Stimulated activated CD4-positive, alpha-beta T cell treated with anti-CD3 and anti-CD28 coated beads, Interleukin-15, amount 100 ng/mL, for 48 hours (primary cell): ENCODE measurements around the gene TBC1D14.
"Not testable (repeated sequence)": the region's sequence is repeated elsewhere in the genome, so short reads cannot be mapped to it uniquely, and the experiment has no call there.

Experiments
- DNase-seq, 2 donors: peaks; one replicate each; pipeline ENCODE4 v3.0.0-alpha.2; 2020; ENCODE audit warnings: low read depth in 2 of 2

The TBC1D14 gene

GRCh38 chr4:6890358-6890757, 19.3 kb upstream of the TBC1D14 start:
- no peak for DNase-seq

- DNase-seq = not testable (repeated sequence)
Measured at GRCh38 chr4:6890971-6891370, 18.7 kb upstream of the TBC1D14 start.

DNA sequence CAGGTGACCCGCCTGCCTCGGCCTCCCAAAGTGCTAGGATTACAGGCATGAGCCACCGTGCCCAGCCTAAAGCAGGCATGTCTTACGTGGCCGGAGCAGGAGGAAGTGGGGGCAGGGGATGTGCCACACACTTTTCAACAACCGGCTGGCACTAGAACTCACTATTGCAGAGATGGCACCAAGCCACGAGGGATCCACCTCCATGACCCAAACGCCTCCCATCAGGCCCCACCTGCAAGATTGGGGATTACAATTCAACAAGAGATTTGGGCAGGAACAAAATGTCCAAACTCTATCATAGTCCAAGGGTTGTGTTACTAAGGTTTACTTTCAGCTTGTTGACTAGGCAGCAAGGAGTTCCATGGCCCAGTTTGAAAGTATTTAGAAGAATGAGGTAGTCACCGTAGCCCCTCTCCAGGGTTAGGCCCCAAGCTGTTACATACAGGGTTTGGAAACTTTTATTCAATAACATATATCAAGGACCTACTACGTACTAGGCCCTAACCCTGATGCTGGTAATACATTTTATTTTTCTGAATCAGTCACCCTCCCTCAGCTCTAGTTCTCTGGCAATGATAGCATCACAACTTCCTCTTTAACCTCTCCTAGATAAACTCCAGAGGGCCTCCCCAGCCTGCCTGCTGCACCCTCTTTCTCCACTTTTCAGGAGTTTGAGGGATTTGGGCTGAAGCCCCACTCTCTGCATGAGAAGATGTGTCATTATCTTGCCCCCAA, 18.0 kb upstream of the TBC1D14 start:
- no peak for DNase-seq

DNA sequence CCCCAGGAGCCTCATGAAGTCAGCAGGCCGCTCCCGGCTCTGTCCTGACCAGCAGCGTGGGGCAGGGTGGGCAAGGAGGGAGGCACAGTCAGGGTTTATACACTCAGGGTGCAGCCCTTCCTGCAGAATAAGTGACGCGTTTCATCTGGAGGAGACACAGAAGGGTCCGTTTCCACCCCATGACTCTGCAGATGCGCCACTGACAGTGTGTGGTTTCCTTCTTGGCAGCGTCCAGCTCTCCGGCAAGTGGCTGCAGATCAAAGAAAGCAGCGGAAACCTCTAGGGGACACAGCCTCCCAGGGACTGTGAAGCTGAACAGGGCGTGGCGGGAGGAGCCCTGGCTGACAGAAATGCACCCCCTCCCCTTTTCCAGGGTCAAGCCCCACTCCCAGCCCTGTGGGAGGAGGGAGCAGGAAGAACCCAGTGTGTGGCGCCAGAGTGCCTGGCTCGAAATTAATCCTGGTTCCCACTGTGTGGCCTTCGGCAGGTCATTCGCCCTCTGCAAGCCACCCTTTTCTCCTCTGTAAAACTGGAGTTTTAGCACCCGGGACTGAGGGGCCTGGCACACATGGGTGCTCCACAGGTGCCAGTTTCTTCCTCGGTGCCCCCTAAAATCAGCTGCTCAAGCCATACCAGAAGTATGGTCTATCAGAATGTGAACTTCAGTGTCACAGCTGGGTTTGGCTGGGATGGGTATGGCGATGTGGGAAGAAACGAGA, 17.3 kb upstream of the TBC1D14 start:
- DNase-seq = no peak

GRCh38 chr4:6892909-6893202, 16.8 kb upstream of the TBC1D14 start:
- DNase-seq = no peak

DNA sequence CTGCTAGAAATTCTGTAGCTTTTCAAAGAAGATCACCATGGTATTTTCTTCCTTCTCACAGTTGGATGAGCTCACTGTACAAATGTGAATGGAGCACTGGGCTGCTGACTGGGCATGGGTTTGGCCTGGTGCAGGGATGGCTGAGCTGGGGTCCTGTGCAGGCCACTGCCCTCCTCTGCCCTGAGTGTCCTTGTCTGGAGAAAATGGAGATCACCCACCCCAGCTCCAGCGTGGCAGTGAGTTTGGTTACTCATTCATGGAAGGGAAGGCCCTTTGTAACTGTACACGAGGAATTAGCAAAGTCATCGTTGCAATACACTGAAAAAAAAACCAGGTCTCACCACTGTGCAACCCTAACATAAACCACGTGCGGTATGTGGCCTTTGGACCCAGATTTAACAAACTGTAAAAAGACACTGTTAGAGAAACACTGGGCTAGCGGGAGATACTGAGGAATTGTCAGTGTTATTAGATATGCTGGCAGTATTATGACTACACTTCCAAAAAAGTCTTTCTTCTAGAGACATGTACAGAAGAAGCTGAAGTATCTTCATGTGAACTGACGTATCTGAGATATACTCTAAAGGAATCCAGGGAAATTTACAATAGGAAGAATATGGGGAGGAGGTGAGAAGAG, 16.1 kb upstream of the TBC1D14 start:
- DNase-seq = no peak

- DNase-seq = no peak
Measured at GRCh38 chr4:6894086-6894478, 15.5 kb upstream of the TBC1D14 start.

DNA sequence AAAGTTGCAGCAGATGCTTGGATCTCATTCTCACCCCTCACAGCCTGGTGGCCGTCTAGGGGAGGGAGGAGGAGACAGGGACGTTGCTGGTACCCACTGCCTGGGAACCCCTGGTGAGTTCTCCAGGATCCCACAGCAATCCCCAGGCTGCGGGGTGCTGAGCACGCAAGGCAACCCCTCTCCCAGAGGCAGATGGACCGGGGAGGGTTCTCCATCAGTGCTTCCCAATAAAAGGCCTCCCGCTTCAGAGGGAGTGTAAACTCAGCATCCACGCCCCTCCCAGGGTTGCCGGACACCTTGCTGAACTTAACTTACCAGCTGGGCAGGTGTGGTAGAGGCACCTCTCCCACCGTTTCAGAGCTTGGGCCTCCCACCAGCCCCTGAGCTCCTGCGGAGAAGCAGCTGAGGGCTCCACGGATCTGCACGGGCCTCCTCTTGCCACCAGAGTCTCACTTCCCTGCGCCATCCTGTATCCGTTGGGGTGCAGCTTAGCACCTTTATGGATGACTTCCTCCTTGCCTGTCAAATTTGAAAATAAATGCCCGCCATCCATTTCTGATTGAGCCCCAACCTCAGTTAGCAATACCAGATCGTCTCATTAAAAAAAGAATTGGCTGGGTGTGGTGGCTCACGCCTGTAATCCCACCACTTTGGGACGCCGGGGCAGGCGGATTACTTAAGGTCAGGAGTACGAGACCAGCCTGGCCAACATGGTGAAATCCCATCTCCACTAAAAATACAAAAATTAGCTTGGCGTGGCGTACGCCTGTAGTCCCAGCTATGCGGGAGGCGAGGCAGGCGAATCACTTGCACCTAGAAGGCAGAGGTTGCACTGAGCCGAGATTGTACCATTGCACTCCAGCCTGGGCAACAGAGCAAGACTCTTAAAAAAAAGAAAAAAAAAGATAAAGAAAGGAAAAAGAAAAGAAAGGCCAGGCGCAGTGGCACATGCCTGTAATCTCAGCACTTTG, 14.8 kb upstream of the TBC1D14 start:
- no peak for DNase-seq

GRCh38 chr4:6896035-6896434, 13.6 kb upstream of the TBC1D14 start:
- DNase-seq = no peak

DNA sequence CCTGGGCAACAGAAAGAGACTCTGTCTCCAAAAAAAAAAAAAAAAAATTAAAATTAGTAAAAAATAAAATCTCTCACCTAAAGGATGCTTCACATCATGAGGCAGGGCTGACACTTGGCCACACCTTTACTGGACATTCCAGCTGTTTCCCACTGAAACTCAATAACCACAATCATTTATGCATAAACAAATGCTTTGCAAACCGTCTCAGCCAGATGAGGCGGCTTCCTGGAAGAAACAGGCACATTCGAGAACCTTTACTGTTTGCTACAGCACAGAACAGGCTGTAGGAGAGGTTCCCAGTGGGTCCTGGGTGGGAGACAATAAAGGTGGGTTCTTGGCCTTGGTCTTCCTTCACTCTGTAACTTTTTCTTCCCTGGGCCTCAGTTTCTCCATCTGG, 10.9 kb upstream of the TBC1D14 start:
- DNase-seq = no peak

GRCh38 chr4:6900181-6900812, 9.3 kb upstream of the TBC1D14 start:
- DNase-seq = no peak

DNA sequence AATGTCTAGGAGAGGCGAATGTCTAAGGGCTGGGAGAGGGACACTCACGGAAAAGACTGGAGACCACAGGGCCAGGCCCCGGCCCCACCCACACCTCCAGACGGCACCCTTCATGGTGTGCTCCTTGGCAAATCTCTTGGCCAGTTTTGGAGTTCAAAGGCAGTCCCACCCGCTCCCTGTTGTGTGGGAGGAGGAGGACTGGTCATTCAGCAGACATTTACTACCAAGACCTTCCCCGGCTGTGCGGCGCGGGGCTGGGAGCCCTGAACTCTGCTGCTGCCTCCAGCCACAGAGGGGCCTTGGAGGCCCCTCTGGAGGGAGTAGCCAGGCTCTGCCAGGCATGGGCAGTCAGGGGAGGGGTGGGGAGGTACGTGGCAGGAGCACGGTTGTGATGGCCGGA, 8.7 kb upstream of the TBC1D14 start:
- no peak for DNase-seq

DNA sequence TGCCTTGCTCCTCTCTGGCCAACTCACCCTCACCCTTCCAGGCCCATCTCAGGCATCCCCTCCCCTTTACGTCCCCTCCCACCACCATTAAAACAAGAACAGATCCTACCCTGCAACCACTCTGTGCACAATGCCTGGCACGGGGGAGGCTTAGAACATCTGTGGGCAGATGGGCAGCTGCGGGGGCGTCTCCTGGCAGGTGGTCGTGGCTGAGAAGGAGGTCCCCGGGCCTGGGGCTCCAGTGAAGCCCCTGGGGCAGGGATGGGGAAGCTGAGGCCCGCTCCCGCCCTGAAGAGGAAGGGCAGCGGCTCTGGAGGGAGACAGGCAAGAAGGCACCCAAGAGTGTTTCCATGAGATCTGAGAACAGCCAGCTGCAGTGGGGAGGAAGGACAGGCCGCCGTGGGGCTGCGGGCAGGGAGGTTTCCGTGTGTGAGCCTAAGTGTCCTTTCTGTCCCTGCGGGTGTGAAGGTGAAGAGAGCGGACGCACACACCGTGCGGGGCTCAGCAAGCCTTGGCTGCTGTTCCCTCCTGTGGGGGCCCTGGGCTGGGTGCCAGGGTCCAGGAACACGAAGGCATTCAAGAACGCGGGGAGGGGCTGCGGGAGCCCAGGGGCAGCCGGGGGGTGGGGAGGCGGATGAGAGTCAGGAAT, 7.8 kb upstream of the TBC1D14 start:
- DNase-seq = no peak

DNA sequence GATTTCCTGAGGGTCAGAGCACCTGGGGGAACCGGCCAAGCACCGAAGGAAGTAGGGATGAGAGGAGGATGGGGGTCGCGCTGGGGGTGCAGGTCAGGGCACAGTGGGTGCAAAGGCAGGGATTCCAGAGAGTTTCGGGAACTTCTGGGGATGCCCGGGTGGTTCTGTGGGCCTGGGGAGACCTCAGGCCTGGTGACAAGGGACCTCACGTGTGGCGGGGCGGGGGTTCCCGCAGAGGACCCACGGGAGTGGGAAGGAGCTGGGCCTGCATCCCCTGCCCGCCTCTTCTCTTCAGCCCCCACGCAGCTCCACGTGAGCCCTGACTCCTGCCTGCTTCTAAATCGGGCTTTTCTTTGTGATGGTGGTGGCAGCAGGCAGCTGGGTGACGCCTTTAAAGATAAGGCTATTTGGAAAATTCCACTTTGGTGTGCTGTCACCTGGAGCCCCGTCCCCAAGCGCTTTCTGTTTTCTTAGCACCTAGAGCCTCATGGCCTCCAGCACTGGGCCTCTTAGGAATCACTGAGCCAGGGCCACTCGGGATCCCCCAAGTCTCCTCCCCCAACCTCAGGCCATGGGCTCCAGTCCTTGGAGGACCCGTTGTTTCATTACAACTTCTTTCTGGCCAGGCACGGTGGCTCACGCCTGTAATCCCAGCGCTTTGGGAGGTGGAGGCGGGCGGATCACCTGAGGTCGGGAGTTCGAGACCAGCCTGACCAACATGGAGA, 7.1 kb upstream of the TBC1D14 start:
- no peak for DNase-seq

- DNase-seq = no peak
Measured at GRCh38 chr4:6905516-6906445, 3.8 kb upstream of the TBC1D14 start.

- not testable (repeated sequence) for DNase-seq
Measured at GRCh38 chr4:6906486-6906885, 3.1 kb upstream of the TBC1D14 start.

GRCh38 chr4:6907658-6908191, 1.9 kb upstream of the TBC1D14 start:
- no peak for DNase-seq

DNA sequence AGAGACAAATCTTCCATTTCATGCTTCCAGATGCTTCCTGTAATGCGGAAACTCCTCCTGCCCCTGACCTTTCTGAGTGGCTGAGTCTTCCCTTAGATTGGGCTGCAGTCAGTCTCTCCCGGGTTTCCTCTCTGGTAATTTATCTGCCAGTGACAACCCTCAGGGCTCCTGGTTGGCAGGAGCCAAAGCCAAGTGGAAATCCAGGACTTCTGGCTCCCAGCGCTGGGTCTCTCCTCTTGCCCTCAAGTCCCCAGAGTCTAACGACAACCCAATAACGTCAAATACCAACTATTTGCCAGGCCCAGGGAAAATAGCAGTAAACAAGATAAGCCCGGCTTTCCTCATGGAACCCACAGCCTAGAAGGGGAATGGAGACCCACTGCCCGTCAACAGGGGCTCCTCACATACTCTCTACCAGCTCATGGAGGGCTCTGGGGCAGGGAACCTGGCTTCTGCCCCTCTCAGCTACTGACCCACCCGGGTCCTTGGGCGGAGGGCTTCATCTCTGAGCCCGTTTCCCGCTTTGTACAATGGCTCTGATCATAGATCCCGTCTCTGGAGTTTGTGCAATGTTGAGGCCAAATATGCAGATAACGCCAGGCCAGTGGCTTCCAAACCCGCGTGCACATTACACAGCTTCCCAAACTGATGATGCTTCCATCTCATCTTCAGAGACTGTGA, 1.1 kb upstream of the TBC1D14 start:
- DNase-seq = no peak
